ENCODE measurements around the gene LYPD6.

The LYPD6 gene

DNA sequence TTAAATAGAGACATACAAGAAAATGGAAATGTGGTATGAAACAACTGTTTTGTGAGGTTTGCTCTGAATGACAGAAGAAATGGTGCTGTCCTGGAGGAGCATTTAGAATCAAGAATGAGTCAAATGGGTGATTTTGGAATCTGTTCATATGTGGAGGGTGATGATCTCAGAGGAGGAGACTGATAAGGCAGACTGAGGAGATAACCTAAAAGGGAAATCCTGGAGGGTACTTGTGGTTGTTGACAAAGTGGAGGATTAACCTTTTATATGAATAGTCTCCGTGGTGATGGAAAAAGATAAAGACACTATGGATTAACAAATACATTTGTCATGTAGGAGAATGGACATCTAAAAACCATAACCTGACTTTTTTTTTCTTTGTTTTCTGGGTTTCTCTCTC is 183.1 kb downstream of the LYPD6 start:
- DNase-seq (ENCODE audit: low spot score): no peak
